Measurements from ENCODE around the gene HSPA4.

HSPA4 gene

DNA sequence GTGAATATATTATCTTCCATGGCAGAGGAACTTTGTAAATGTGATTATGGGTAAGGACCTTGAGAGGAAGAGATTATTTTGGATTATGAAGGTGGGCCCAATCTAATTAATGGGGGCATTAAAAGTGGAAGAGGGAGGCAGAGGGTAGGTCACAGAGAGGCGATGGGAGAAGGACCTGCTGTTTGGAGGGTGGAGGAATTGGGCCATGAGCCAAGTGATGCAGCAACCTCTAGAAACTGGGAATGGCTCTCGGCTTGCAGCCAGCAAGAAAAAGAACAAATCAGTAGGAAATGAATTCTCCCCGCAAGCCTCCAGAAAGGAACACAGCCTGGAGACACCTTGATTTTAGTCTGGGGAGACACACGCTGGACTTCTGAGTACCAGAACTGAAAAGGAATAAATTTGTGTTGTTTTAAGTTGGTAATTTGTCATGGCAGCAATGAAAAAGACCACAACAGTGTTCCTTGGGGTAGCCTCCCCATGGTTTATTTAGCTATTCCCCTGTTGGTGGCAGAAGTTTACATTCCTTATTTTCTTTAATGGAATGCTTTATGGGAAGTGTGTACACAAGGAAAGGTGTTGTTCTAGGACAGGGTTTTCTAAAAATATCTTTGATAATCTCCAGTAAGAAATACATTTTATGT is 103.6 kb downstream of the HSPA4 start:
- Histone ChIP-seq H3K9ac (ENCODE audit: low read length in 2 of 2) (no peak overlapping the region), H3K27ac (ENCODE audit: low read length) (no peak overlapping the region)

More for the DNA sequence above, 103.6 kb downstream of the HSPA4 start:
- Histone ChIP-seq H3K9me3 (ENCODE audit: control insufficient read depth in 2 of 2, low read length in 2 of 2) (no peaks in the 10 kb centered on the region), H3K27me3 (ENCODE audit: control insufficient read depth in 1 of 2, insufficient read depth in 2 of 2, low read length in 2 of 2) (no peaks in the 10 kb centered on the region), H3K4me1 (ENCODE audit: control insufficient read depth, insufficient read depth, low read length) (no peaks in the 10 kb centered on the region), H3K4me3 (ENCODE audit: low read length in 2 of 2) (no peak overlapping the region), H3K36me3 (ENCODE audit: control insufficient read depth in 2 of 2, insufficient read depth in 2 of 2, low read length in 2 of 2) (no peaks in the 10 kb centered on the region)

Data from stomach smooth muscle (tissue), 2 donors.